UCSD-AML1 (cell line): ENCODE results near the gene NCOA6.

Experiments used
- DNase-seq: peaks from one replicate; lab custom pipeline; 2025; ENCODE audit not compliant: unreplicated experiment; lab: John Stamatoyannopoulos, UW

The NCOA6 gene

DNA sequence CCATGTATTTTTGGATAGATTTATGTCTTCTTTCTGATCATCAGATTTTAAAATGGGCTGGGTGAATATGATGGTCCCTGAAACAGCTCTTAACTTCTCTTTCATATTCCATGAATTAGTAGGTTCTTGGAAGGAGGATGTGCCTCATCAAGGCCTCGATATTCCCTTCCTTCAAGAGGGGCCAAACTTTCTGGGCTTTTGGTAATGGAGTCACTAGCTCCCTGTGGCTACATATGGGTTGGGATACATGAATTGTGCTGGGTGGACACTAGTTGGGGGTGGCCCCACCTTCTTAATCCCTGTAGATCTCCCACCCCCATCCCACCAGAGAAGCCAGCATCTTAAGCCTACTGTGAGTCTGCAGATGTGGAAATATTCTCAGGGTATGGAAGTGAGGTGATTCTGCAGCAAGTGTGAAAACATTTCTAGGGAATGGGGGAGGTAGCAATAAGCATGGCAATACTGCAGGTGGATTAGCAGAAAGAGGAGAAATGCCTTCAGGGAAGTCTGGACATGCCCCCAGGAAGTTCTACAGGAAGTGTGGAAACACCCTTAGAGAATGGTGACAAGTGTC lies 119.1 kb downstream of the NCOA6 start:
- no peak for DNase-seq

DNA sequence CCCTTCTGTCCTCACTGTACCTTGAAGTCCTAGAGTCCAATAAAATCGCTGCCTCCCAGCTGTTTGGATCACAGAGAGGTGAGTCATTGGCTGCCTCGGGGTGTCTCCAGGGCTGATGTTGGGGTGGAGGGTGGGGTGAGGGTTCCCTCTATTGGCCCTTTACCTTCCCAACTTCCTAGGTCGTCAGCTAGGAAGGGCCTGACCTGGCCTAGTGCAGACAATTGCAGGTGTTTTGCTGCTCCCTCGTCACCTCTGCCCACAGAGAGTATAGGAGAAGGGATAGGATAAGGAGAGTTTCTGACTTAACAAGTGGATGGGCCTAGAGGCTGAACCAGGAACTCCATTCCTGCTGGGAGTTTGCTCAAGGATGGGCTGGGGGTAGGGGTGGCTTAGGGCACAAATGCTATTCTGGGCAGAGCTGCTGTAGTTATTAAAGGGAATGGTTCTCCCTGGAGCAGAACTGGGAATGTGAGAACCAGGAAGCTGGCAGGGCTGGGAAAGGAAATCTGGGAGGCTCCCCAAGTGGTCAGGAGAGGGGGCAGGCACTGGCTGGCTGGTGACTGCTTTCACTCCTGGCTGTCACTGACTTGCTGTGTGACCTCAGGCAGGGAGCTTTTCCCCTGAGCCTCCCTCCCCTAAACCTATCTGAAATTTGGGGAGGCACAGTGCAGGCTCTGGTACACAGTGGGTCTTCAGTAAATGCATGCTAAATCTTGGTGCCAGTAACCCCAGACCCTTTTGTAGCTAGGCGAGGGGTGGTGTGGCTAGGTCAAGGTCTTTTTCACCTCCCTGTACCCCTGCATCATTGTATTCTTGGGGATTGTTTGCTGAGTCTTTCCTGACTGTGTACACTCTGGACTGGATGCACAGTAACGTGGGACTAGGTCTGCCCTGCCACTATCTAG lies 119.8 kb downstream of the NCOA6 start:
- DNase-seq: peak; percentile 29

DNA sequence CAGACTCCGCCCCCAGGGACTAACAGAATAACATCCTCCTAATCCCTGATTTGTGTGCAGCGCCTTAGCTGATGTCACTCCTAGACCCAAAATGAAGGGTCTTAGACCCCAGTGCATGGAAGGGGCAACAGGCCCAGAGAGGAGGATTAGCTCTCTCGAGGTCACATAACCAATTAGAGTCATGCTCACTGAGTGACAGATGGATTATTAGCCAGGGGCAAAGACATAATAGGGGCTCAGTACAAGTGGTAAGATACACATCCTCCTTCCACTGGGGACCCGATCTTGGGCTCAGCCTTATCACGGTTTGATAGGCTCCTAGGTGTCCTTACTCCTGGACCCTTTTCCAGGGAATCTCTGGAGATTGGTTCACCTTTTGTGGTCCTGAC lies 120.4 kb downstream of the NCOA6 start:
- DNase-seq: no peak

DNA sequence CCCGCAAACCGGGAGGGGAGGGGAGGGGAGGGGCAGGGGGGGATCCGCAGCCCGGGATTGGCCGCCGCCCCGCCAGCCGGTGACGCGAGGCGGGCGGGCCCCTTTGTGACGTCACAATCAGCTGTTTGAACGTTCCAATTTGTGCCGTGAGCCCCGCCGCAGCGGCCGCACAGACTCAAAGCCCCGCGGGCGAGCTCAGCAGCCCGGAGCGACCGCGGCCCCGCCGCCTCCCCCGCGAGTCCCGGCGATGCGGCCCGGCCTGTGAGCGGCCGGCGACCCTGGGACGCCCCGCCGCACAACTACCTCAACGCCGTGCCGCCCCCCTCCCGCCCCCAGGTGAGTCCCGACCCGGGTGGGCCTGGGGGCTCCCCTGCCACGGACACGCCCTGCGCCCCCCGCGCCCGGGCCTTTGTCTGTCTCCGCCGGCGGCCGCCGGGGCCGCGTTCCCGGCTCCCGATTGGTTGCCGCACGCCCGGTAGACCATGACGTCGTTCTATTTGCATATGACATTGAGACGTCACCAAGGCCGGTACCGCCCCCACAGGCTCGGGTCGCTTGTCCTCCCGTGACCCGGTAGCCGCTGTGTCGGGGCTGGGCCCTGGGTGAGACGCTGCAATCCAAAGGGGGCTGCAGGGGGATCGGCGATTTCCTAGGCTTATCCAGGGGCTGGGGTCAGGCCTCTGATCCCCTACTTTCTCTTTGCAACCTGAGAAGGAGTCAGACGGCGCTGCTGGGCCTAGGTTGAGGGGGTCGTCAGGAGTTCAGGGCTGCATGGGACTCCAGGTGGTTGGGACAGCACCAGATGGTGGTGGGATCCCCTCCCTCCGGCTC lies 121.1 kb downstream of the NCOA6 start, which contains the start of gene TP53INP2:
TSS of gene TP53INP2 (plus strand) at position 168 of the 831 bp plus-strand sequence. CDS start 4,396 bp downstream, outside the sequence.
- DNase-seq: peak; percentile 82

DNA sequence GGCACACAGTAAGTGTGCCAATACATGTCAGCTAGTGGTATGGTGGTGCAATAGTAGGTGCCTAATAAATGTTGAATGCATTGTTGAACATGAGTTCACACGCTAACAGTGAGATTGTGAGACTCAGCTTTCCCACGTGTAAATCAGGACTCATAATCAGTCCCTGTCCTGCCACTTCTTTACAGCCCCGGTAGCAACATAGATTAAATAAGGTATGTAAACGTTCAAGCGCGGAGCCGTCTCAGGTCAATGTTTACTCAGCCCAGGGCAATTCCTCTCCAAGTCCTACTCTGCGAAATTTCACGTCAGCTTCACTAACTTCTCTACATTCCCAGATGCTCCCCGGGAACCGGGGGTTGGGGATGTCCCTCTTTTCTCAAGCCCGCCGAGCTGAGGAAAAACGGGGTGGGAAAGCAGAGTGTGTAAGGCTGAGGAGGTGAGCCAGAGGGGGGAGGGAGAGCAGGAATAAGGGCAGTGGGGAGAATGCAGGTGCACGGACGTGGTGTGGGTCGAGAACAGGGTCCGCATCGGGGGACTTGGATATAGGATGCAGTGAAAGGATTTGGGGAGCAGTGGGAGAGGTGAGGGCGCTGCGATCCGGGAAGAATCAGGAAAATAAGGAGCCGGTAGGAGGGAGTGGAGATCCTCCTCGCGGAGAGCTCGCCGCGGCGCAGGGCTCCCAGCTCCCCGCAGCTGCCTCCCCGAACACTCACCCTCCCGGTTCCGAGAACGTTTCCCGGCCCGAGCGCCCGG lies 121.9 kb downstream of the NCOA6 start:
- no peak for DNase-seq

DNA sequence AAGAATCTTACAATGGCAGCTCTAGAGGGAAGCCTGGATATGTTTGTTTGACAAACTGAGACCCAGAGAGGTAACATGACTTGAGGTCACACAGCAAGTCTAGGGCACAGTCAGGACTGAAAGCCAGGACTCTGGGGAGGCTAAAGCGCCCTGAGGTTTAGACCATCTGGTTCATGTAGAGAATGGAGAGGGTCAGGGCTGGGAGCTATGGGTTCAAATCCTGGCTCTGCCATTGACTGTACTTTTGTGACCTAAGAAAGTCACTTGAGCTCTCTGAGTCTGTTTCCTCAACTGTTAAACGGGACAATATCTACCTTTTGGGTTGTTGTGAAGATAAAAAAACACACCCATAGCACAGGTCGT lies 122.4 kb downstream of the NCOA6 start:
- no peak for DNase-seq

DNA sequence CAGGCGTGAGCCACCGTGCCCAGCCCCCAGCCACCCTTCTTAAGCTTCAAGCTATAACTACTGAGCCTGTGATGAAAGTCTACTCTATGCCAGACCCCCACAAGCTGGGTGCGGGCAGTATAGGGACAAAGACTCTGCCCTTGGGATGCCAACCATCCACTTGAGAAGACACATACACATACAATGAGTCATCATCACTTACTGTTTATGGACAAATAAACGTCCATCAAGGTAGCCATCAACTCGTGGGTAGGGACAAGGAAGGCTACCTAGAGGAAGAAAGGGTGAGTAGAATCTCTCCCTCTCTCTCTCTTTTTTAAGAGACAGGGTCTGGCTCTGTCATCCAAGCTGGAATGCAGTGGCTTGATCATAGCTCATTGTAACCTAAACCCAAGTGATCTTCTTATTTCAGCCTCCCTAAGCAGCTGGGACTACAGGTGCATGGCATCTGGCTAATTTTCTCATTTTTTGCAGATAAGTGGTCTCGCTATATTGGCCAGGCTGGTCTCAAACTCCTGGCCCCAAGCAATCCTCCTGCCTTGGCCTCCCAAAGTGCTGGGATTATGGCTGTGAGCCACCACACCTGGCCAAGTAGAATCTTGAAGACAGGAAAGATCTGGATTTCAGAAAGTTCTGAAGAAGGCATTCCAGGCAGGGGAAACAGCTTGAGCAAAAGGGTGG lies 123.9 kb downstream of the NCOA6 start:
- no peak for DNase-seq

DNA sequence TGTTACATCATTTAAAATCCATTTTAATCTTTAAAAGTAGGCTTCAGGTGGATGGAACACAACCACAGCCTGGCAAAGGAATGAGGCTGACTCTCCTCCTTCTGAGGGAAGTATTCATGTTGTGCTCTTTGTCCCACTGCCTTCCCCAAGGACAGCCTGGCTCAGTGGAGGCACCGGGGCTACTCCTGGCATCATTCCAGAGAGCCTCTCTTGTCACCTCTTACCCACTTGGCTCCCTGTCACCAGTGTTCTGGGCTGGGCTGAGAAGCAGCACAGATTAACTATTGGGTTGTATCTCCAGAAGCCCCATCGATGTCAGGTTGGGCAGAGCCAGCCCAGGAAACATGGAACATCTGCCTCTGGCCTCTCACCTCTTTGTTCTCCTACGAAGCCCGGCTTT lies 132.0 kb downstream of the NCOA6 start:
- no peak for DNase-seq

DNA sequence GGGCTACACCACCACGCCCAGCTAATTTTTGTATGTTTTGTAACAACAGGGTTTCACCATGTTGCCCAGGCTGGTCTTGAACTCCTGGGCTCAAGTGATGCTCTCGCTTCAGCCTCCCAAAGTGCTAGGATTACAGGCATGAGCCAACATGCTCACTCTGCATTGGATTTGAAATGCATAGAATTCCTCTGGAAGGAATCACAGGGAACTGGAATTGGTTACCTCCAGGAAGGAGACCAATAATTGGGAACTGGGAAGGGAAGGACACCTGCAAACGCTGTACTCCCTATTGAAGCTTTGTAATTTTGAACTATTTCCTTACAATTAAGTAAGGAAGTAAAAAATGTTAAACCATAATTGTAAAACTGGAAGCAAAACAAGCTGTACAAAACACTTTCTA lies 133.6 kb downstream of the NCOA6 start:
- no peak for DNase-seq

DNA sequence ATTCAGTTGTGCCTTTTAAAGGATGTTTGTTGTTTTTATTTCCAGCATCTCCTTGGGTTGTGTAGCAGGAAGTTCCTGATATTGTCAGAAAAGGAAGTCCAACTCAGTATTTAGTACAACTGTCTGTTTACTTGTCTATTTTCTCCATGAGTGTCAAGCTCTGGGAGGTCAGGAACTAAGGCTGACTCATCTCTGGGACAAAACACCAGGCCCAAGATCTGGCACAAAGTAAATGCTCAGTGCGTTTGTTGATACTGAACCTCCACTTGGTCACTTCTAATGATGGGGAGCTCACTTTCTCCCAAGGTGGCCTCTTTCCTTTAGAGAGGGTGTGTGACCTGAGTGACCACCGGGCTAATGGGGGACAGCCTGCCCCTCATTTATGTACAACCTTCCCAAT lies 136.0 kb downstream of the NCOA6 start:
- DNase-seq: no peak

DNA sequence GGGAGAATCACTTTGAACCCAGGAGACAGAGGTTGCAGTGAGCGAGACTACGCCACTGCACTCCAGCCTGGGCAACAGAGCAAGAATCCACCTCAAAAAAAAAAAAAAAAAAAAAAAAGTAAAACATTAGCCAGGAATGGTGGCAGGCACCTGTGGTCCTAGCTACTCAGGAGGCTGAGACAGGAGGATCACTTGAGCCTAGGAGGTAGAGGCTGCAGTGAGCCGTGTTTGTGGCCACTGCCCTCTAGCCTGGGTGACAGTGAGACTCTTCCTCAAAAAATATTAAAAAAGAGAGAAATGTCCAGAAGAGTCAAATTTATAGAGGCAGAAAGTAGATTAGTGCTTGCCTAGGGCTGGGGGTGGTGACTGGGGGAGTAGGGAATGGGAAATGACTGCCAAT lies 141.8 kb downstream of the NCOA6 start:
- no peak for DNase-seq

DNA sequence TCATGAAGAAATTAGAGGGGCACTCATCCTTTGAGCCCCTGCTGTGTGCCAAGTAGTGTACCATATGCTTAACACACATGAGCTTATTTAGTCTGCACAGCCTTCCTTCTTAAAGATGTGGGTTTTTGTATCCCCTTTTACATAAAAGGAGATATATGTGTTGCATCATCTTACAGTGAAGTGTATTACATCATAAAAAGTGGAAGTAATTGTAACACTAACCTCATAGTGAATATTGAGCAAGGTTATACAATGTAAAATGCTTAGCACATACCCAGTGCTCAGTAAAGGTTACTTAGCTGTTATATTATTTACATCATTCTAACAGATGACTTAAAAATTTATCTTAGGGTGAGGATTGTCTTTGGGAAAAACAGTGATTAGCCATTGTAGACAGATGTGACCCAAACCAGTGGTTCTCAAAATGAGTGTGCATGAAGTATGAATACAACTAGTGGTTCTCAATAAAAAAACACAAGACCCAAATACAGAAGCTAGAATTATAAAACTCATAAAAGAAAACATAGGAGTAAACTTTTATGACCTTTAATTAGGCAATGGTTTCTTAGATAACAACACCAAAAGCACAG lies 144.8 kb downstream of the NCOA6 start:
- no peak for DNase-seq

DNA sequence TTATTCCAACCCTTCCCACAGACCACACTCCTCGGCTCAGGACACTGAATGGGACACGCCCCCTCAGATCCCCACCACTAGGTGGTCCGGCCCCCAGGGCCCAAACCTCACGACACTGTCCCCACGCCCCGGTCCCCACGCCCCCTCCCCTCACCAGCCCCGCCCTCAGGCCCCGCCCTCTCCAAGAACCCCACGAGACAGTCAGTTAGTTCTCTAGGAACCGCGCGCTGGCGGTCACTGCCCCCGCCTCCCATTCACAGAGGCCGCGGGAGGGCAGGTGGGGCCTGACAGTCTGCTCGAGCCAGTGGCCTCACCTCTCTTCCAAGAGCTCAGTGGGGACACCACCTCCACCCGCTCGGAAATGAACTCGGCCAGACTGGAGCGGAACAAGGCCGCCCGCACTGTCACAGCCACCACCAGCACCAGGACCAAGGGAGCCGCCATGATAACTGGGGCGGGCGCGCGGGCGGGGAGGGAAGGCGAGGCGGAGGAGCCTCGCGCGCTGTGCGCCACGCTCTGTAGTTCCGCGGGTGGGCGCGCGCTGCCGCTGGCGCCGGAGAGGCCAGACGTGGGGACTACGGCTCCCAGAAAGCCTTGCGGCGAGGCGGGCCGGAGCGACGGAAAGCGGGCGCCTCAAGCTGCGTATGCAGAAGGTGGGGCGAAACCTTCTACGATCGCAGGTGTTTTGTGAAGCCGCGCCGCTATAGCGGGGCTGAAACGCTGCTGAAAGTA lies 148.6 kb downstream of the NCOA6 start, which contains the start of gene PIGU:
TSS of gene PIGU (minus strand) at position 451 of the 732 bp plus-strand sequence. CDS start at position 444, 7 bp downstream.
- DNase-seq: peak; percentile 98

DNA sequence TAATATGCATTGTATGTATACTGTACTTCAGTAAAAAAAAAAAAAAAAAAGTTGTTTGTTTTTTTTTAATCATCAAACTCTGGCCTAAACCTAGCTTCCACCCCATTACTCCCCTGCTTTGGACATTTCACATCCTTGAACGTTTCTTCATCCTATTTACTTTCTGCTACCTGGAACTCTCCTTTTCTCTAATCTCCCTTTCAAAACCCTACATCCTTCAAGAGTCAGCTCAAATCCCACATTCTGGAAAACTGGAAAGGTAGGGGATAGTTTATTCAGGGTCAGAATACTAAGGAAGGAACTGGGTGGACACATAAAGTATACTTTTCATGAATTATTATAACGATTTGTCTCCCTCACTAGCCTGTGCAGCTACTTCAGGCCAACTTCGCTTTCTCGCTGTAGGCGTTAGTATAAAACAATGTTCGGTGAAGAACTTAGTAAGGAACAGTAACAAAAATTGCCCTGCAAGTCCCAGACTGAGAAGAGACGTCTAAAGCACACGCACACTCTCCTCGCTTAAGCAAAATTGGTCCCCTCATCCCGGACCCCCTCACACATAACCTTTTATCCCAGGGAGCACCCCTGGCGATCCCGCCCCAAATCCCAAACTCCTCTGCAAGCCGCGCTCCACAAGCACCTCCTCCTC lies 149.3 kb downstream of the NCOA6 start:
- no peak for DNase-seq

DNA sequence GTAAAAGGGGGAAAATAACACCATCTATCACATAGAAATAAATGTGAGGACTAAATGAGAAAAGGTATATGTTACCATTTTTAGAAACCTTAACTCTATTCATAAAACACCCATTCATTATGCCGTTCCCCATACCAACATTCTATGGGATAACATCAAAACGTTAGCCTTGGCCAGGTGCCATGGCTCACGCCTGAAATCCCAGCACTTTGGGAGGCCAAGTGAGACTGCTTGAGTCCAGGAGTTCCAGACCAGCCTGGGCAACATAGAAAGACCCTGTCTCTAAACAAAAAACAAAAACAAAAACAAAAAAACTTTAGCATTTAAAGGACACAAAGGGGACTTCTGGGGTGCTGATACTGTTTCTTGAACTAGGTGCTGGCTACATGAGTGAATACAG lies 149.9 kb downstream of the NCOA6 start:
- no peak for DNase-seq

DNA sequence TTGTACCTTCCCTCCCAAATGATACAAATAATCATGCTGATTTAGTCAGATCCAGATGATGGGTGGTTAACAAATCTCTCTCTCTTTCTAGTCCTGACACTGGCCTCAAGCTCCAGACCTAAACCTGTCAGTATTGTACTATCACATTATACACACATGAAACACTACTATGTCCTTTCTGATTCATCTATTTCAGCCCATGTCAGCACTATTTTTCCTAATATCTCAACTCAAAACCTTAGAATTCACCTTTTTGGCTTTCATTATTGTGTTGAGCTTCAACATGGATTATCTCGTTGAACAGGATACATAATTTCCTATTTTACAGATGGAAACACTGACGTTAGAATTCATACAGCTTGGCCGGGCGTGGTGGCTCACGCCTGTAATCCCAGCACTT lies 152.0 kb downstream of the NCOA6 start:
- DNase-seq: no peak

DNA sequence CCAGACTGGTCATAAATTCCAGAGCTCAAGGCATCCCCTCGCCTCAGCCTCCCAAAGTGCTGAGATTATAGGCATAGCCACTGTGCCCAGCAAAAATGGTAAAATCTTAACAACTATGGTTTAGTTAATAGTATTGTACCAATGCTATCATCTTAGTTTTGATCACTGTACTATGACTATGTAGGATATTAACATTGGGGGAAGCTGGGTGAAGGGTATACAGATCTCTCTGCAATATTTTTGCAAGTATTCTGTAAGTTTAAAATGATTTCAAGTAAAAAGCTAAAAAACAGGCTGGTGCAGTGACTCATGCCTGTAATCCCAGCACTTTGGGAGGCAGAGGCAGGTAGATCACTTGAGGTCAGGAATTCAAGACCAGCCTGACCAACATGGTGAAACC lies 156.4 kb downstream of the NCOA6 start:
- no peak for DNase-seq
